Activated naive CD8-positive, alpha-beta T cell (primary cell): ENCODE measurements around the gene CSNK2A3.
"Not testable (repeated sequence)": the region's sequence is repeated elsewhere in the genome, so short reads cannot be mapped to it uniquely, and the experiment has no call there.

ENCODE experiments used
- H3K27ac Mint-ChIP-seq: one replicate; pipeline ENCODE4 v1.8.0; 2021; ENCODE audit warnings: mixed read lengths
- H3K27me3 Mint-ChIP-seq: one replicate; pipeline ENCODE4 v1.8.0; 2021; ENCODE audit warnings: mixed read lengths
- H3K36me3 Mint-ChIP-seq: one replicate; pipeline ENCODE4 v1.8.0; 2021; ENCODE audit warnings: mixed read lengths
- H3K4me1 Mint-ChIP-seq: one replicate; pipeline ENCODE4 v1.8.0; 2021; ENCODE audit warnings: low read depth, mixed read lengths
- H3K4me3 Mint-ChIP-seq: one replicate; pipeline ENCODE4 v1.8.0; 2021; ENCODE audit warnings: mild to moderate bottlenecking, mixed read lengths
- H3K9me3 Mint-ChIP-seq: one replicate; pipeline ENCODE4 v1.8.0; 2021; ENCODE audit warnings: low read depth, mixed read lengths

CSNK2A3 gene

GRCh38 chr11:11352878-11353277, at the start of gene CSNK2A3:
TSS of gene CSNK2A3 (minus strand) at chr11:11353250. CDS start at chr11:11353119, 131 bp downstream.
- not testable (repeated sequence) for H3K9me3 Mint-ChIP-seq, H3K36me3 Mint-ChIP-seq, H3K4me3 Mint-ChIP-seq, H3K27me3 Mint-ChIP-seq, H3K27ac Mint-ChIP-seq, H3K4me1 Mint-ChIP-seq

GRCh38 chr11:11401960-11402535, 49.0 kb upstream of the CSNK2A3 start:
- Mint-ChIP-seq H3K36me3 (no peaks in the 10 kb centered on the region), H3K4me1 (no peaks in the 10 kb centered on the region), H3K9me3 (no peaks in the 10 kb centered on the region), H3K27me3 (peaks cover 7% of the 10 kb centered on the region), H3K4me3 (no peak overlapping the region), H3K27ac (no peak overlapping the region)

GRCh38 chr11:11400635-11401232, 47.7 kb upstream of the CSNK2A3 start:
- Mint-ChIP-seq H3K9me3 (no peaks in the 10 kb centered on the region), H3K4me1 (no peaks in the 10 kb centered on the region), H3K27ac (no peak overlapping the region), H3K4me3 (no peak overlapping the region), H3K27me3 (peaks cover 6% of the 10 kb centered on the region), H3K36me3 (no peaks in the 10 kb centered on the region)

GRCh38 chr11:11400121-11400520, 47.1 kb upstream of the CSNK2A3 start:
- H3K36me3 Mint-ChIP-seq, result no peaks in the 10 kb centered on the region
- H3K4me3 Mint-ChIP-seq, result no peak overlapping the region
- peaks cover 5% of the 10 kb centered on the region for H3K27me3 Mint-ChIP-seq
- no peaks in the 10 kb centered on the region for H3K4me1 Mint-ChIP-seq
- no peaks in the 10 kb centered on the region for H3K9me3 Mint-ChIP-seq
- H3K27ac Mint-ChIP-seq, result no peak overlapping the region

- H3K36me3 Mint-ChIP-seq, result no peaks in the 10 kb centered on the region
- peaks cover 1% of the 10 kb centered on the region for H3K27me3 Mint-ChIP-seq
- no peak overlapping the region for H3K27ac Mint-ChIP-seq
- H3K9me3 Mint-ChIP-seq, result no peaks in the 10 kb centered on the region
- no peaks in the 10 kb centered on the region for H3K4me1 Mint-ChIP-seq
- no peak overlapping the region for H3K4me3 Mint-ChIP-seq
Observed at GRCh38 chr11:11397781-11398180, 44.7 kb upstream of the CSNK2A3 start.

- no peak overlapping the region for H3K4me3 Mint-ChIP-seq
- H3K27me3 Mint-ChIP-seq, result peaks cover 1% of the 10 kb centered on the region
- H3K36me3 Mint-ChIP-seq, result no peaks in the 10 kb centered on the region
- no peaks in the 10 kb centered on the region for H3K9me3 Mint-ChIP-seq
- no peak overlapping the region for H3K27ac Mint-ChIP-seq
- no peaks in the 10 kb centered on the region for H3K4me1 Mint-ChIP-seq
Observed at GRCh38 chr11:11397036-11397415, 44.0 kb upstream of the CSNK2A3 start.

GRCh38 chr11:11396301-11397035, 43.4 kb upstream of the CSNK2A3 start:
- Mint-ChIP-seq H3K36me3 (no peaks in the 10 kb centered on the region), H3K9me3 (no peaks in the 10 kb centered on the region), H3K27ac (no peak overlapping the region), H3K27me3 (peaks cover 1% of the 10 kb centered on the region), H3K4me3 (no peak overlapping the region), H3K4me1 (no peaks in the 10 kb centered on the region)

GRCh38 chr11:11395126-11395525, 42.1 kb upstream of the CSNK2A3 start:
- H3K27ac Mint-ChIP-seq, result no peak overlapping the region
- no peak overlapping the region for H3K4me3 Mint-ChIP-seq
- peaks cover 1% of the 10 kb centered on the region for H3K27me3 Mint-ChIP-seq
- H3K4me1 Mint-ChIP-seq, result no peaks in the 10 kb centered on the region
- H3K36me3 Mint-ChIP-seq, result no peaks in the 10 kb centered on the region
- H3K9me3 Mint-ChIP-seq, result no peaks in the 10 kb centered on the region

- Mint-ChIP-seq H3K4me1 (no peaks in the 10 kb centered on the region), H3K36me3 (no peaks in the 10 kb centered on the region), H3K27me3 (peaks cover 1% of the 10 kb centered on the region), H3K4me3 (no peak overlapping the region), H3K9me3 (no peaks in the 10 kb centered on the region), H3K27ac (no peak overlapping the region)
Observed at GRCh38 chr11:11394241-11394640, 41.2 kb upstream of the CSNK2A3 start.

GRCh38 chr11:11391796-11392463, 38.9 kb upstream of the CSNK2A3 start:
- H3K4me3 Mint-ChIP-seq, result no peak overlapping the region
- H3K27ac Mint-ChIP-seq, result no peak overlapping the region
- H3K27me3 Mint-ChIP-seq, result peaks cover 3% of the 10 kb centered on the region
- H3K36me3 Mint-ChIP-seq, result no peaks in the 10 kb centered on the region
- H3K9me3 Mint-ChIP-seq, result no peaks in the 10 kb centered on the region
- H3K4me1 Mint-ChIP-seq, result no peaks in the 10 kb centered on the region

- Mint-ChIP-seq H3K27ac (no peak overlapping the region), H3K4me3 (no peak overlapping the region), H3K36me3 (no peaks in the 10 kb centered on the region), H3K27me3 (peaks cover 3% of the 10 kb centered on the region), H3K4me1 (no peaks in the 10 kb centered on the region), H3K9me3 (no peaks in the 10 kb centered on the region)
Observed at GRCh38 chr11:11391169-11391568, 38.1 kb upstream of the CSNK2A3 start.

- no peak overlapping the region for H3K27ac Mint-ChIP-seq
- H3K4me1 Mint-ChIP-seq, result no peaks in the 10 kb centered on the region
- H3K4me3 Mint-ChIP-seq, result no peak overlapping the region
- peaks cover 3% of the 10 kb centered on the region for H3K27me3 Mint-ChIP-seq
- no peaks in the 10 kb centered on the region for H3K36me3 Mint-ChIP-seq
- no peaks in the 10 kb centered on the region for H3K9me3 Mint-ChIP-seq
Observed at GRCh38 chr11:11390068-11390771, 37.2 kb upstream of the CSNK2A3 start.

- H3K27me3 Mint-ChIP-seq, result peaks cover 2% of the 10 kb centered on the region
- no peaks in the 10 kb centered on the region for H3K9me3 Mint-ChIP-seq
- H3K4me1 Mint-ChIP-seq, result no peaks in the 10 kb centered on the region
- H3K4me3 Mint-ChIP-seq, result no peak overlapping the region
- H3K27ac Mint-ChIP-seq, result no peak overlapping the region
- H3K36me3 Mint-ChIP-seq, result no peaks in the 10 kb centered on the region
Observed at GRCh38 chr11:11389238-11389637, 36.2 kb upstream of the CSNK2A3 start.

GRCh38 chr11:11387622-11388305, 34.7 kb upstream of the CSNK2A3 start:
- Mint-ChIP-seq H3K9me3 (no peaks in the 10 kb centered on the region), H3K4me1 (no peaks in the 10 kb centered on the region), H3K27ac (no peak overlapping the region), H3K4me3 (no peak overlapping the region), H3K27me3 (peaks cover 2% of the 10 kb centered on the region), H3K36me3 (no peaks in the 10 kb centered on the region)
